ENCODE data around the gene TCAP.

GRCh38 chr17:39625198-39625785 lies 39.9 kb upstream of the TCAP start:
- TF ChIP-seq CTCF (IDR thresholded peaks at IDR 0.05) (no peak), POLR2AphosphoS5 (IDR thresholded peaks at IDR 0.05; ENCODE audit: low read depth, low read length) (no peak), REST (IDR thresholded peaks at IDR 0.05; ENCODE audit: insufficient read depth in 1 of 2, low read depth in 2 of 2, low read length in 1 of 2) (no peak)
